Colonic mucosa (tissue), 4 donors: ENCODE results near the gene SPARC. TPM values are rescaled to one million over a fixed set of nuclear protein-coding genes. Genes with fewer than 3 reads are reported as not detected.

ENCODE experiments used
- DNase-seq: peaks from one replicate; pipeline ENCODE4 v3.0.0-alpha.2; 2020
- H3K27ac ChIP-seq: fragments of 200-600 bp; one replicate; pipeline ENCODE4 v1.8.0; 2021
- H3K27me3 ChIP-seq: fragments of 200-600 bp; one replicate; pipeline ENCODE4 v1.8.0; 2021
- H3K36me3 ChIP-seq: fragments of 200-600 bp; one replicate; pipeline ENCODE4 v1.8.0; 2021
- H3K4me1 ChIP-seq: fragments of 200-600 bp; one replicate; pipeline ENCODE4 v1.8.0; 2021; ENCODE audit warnings: mild to moderate bottlenecking
- H3K4me3 ChIP-seq: fragments of 200-600 bp; one replicate; pipeline ENCODE4 v1.8.0; 2021
- H3K9ac ChIP-seq, 2 donors: one replicate each; pipeline ENCODE4 v1.7.0; 2013; ENCODE audit warnings: control low read depth in 2 of 2, low read depth in 2 of 2, low read length in 2 of 2
- H3K9me3 ChIP-seq: fragments of 200-600 bp; one replicate; pipeline ENCODE4 v1.8.0; 2021
- CTCF ChIP-seq: fragments of 200-600 bp; IDR thresholded peaks from one replicate; pipeline ENCODE4 v1.8.0; 2022; ENCODE audit warnings: antibody characterized with exemption, mild to moderate bottlenecking
- intact Hi-C: fragments of 100-400 bp; cut with DNase I; formaldehyde crosslinking; loops from one replicate; pipeline ENCODE4 v1.14.1; 2022
- total RNA-seq, 2 donors: library from RNA; stranded (reverse); fragmentation: NEBNext Ultra II Directional in 1 of 2; extraction: Animal tissue kit (Norgen Biotek cat#: 25700) in 1 of 2; gene quantifications; one replicate each; pipeline ENCODE4 v1.2.1, GENCODE V29; 2021
- donor health status: healthy.
- donor health status: DM: no; HTN: no; CAD: no.
- donor health status: DM: no; HTN: no; CAD: no.

SPARC gene
- total RNA-seq, 2 donors from 2014 or later, result 107 to 258 TPM

- H3K4me1 ChIP-seq, result no peaks in the 10 kb centered on the region
Measured at GRCh38 chr5:151612689-151613427, 73.9 kb downstream of the SPARC start.

GRCh38 chr5:151611127-151611775 lies 75.5 kb downstream of the SPARC start:
- H3K27me3 ChIP-seq, result no peaks in the 10 kb centered on the region
- H3K4me1 ChIP-seq, result no peaks in the 10 kb centered on the region
- intact Hi-C loops, result no loop called here
- no peak for DNase-seq
- no peak overlapping the region for H3K4me3 ChIP-seq
- TF ChIP-seq CTCF, result no peak
- no peak overlapping the region for H3K9ac ChIP-seq
- no peak overlapping the region for H3K27ac ChIP-seq
- no peaks in the 10 kb centered on the region for H3K36me3 ChIP-seq
- no peaks in the 10 kb centered on the region for H3K9me3 ChIP-seq

More at GRCh38 chr5:151612689-151613427, 73.9 kb downstream of the SPARC start:
- Histone ChIP-seq H3K36me3 (no peaks in the 10 kb centered on the region), H3K27me3 (no peaks in the 10 kb centered on the region), H3K4me3 (no peak overlapping the region), H3K9me3 (no peaks in the 10 kb centered on the region), H3K9ac (no peak overlapping the region), H3K27ac (no peak overlapping the region)
- no peak for TF ChIP-seq CTCF
- no peak for DNase-seq
- intact Hi-C loops, result no loop called here

Other genes starting within 250 kb of the SPARC start
- gene SLC36A1, start 239.3 kb downstream of the SPARC start, total RNA-seq, result 10 to 100 TPM; 20.2 to 30.6 TPM
- not detected for gene FAT2, start 95.6 kb downstream of the SPARC start, total RNA-seq
- gene ATOX1, start 71.7 kb upstream of the SPARC start, total RNA-seq, result 10 to 100 TPM; 54.6 to 62.4 TPM
- 100 to 1,000 TPM; 136 to 203 TPM for gene G3BP1, start 85.0 kb upstream of the SPARC start, total RNA-seq
- not detected for gene GLRA1, start 237.9 kb upstream of the SPARC start, total RNA-seq